ENCODE results near the gene DOK6.

DOK6 gene

DNA sequence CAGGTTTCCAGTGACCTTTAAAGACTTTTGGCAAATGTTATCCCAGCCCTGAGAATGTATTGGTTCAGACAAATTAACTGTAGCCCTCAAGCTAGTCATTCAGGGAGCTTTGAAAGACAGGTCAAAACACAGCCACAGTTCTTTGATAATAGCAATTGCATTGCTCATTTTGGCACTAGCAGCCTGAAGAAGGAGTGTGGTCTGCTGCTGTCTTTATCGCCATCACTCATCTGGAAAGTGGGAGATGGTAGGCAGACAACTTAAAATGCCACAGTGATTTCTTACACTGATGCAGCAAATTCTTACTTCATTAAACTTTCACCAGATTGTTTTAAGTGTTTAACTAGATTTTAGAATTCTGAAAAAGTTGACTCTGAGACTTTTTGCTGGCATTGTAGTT, 47.2 kb downstream of the DOK6 start:
- POLR2A ChIA-PET = no interaction called here
- DNase-seq (ENCODE audit: low read depth, low spot score) = no peak
- TF ChIP-seq, protein P1, sequence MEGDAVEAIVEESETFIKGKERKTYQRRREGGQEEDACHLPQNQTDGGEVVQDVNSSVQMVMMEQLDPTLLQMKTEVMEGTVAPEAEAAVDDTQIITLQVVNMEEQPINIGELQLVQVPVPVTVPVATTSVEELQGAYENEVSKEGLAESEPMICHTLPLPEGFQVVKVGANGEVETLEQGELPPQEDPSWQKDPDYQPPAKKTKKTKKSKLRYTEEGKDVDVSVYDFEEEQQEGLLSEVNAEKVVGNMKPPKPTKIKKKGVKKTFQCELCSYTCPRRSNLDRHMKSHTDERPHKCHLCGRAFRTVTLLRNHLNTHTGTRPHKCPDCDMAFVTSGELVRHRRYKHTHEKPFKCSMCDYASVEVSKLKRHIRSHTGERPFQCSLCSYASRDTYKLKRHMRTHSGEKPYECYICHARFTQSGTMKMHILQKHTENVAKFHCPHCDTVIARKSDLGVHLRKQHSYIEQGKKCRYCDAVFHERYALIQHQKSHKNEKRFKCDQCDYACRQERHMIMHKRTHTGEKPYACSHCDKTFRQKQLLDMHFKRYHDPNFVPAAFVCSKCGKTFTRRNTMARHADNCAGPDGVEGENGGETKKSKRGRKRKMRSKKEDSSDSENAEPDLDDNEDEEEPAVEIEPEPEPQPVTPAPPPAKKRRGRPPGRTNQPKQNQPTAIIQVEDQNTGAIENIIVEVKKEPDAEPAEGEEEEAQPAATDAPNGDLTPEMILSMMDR (IDR thresholded peaks at IDR 0.05; ENCODE audit: insufficient read depth, low read length, missing control alignments) = no peak
- H3K4me3 ChIP-seq (ENCODE audit: low read depth, low read length) = no peak overlapping the region
- CTCF ChIA-PET = no interaction called here

DNA sequence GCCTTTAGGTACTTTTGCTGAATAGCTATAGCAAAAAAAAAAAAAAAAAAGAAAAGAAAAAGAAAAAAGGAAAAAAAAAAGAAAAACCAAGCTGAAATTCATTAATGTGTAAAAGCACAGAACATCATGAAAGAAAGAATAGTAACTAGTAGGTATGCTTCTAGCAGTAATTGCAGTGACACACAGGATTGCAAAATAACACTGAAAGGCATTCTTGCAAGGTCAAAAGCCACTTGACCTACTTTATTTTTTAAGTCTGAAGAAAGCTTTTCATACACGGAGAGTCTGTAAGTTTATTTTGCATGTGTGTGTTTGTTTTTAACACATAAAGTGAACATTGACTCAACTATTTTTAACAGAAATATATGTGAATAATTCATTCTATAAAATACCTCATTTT, 54.4 kb downstream of the DOK6 start:
- ChIA-PET POLR2A (no interaction called here), CTCF (no interaction called here)
- TF ChIP-seq, protein P1 (IDR thresholded peaks at IDR 0.05; ENCODE audit: insufficient read depth, low read length, missing control alignments) = no peak
- no peak overlapping the region for H3K4me3 ChIP-seq (ENCODE audit: low read depth, low read length)
- DNase-seq (ENCODE audit: low read depth, low spot score) = no peak

DNA sequence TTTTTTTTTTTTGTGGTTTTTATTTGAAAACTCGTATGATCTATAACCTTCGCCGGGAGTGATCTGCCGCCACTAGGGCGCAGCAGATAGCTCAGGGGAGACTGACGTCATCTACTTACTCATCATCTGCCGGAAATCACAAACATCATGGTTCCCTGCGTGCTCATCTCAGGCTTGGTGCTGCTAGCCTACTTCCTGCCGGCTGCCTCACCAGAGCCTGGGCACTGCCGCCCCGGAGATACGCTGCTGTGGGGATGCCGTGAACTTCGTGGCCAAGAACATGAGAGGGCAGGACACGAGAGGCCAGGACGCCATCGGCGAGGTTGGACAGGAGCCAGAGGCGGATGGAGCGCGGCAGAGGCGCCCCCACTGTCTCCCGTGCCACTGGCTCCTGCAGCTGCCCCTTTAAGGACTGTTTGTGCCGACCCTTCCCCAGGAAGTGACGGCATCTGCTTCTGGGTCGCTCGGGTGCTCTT, 68.8 kb downstream of the DOK6 start:
- no peak for DNase-seq (ENCODE audit: low read depth, low spot score)

DNA sequence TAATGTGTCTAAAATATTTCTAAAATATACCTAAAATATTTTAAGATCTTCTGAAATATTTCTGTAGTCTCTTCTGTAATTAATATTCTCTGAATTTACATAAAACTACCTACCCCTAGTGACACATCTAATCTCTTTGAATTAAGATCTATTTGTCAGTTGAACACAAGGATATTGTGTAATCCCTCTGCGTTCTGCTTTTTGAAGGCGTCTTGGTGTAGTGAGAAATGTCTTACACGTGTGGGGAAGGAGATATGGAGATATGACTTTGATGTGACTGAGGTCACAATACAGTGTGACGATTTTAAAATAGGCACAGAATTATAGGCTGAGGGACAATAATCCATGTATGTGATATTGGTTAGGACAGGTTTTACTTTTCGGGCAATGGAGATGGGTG, 79.8 kb downstream of the DOK6 start:
- POLR2A ChIA-PET = no interaction called here

More for the DNA sequence above, 68.8 kb downstream of the DOK6 start:
- no peak overlapping the region for H3K4me3 ChIP-seq (ENCODE audit: low read depth, low read length)
- ChIA-PET CTCF (no interaction called here), POLR2A (no interaction called here)
- TF ChIP-seq, protein P1 (IDR thresholded peaks at IDR 0.05; ENCODE audit: insufficient read depth, low read length, missing control alignments) = no peak

DNA sequence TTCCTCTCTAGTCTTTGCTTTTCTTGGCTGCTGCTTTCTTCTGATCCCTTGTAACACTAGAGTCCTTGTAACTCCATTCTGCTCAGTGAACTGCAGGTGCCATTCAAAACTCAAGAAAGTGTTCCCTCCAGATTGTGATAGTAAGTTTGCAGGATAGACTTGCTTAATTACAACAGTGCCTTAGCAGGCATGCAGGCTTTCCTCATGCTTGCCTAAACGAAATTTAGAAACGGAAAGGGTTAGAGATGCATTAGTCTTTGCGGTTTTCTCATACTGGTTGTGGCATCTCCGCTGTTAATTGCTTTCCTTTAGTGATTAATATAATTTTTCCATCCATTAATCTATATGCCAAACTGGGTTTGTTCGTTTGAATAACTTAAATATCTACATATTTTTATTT, 82.9 kb downstream of the DOK6 start:
- CTCF ChIA-PET = no interaction called here
- POLR2A ChIA-PET = no interaction called here
- TF ChIP-seq, protein P1 (IDR thresholded peaks at IDR 0.05; ENCODE audit: insufficient read depth, low read length, missing control alignments) = no peak
- DNase-seq (ENCODE audit: low read depth, low spot score) = no peak
- H3K4me3 ChIP-seq (ENCODE audit: low read depth, low read length) = no peak overlapping the region

More for the DNA sequence above, 79.8 kb downstream of the DOK6 start:
- no peak for DNase-seq (ENCODE audit: low read depth, low spot score)
- CTCF ChIA-PET = no interaction called here
- TF ChIP-seq, protein P1 (IDR thresholded peaks at IDR 0.05; ENCODE audit: insufficient read depth, low read length, missing control alignments) = no peak
- no peak overlapping the region for H3K4me3 ChIP-seq (ENCODE audit: low read depth, low read length)

DNA sequence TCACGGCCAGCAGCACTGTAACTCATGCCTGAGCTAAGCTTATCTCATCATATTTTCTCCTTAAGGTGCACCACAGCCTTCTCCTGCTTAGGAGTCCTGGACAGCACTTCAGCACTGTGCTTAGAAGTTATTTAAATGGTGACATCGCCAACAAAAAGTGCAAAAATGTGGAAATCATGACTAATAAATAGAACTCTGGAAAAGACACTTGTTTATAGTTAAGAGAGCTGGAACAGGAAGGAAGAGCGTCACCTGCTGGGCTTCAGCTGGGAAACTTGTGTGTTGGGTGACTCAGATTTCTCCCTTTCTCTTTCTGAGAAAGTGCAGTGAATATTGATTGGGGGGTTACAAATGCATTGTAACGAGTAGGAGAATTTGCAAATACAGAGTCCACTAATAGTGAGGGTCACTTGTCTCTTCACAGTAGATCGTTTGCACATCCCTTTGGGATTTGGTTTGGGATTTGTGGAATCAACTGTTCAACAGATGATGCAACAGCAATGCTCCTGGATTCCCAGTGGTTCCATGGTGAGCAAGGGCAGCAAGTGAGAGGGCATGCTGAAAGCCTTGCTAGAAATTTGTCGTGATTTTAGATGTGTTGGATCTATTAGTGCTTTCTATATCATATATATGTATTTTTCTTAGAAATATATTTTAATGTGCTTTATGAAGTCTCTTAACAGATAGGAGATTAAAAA, 84.2 kb downstream of the DOK6 start:
- ChIA-PET CTCF (no interaction called here), POLR2A (no interaction called here)
- H3K4me3 ChIP-seq (ENCODE audit: low read depth, low read length) = no peak overlapping the region
- no peak for DNase-seq (ENCODE audit: low read depth, low spot score)
- TF ChIP-seq, protein P1 (IDR thresholded peaks at IDR 0.05; ENCODE audit: insufficient read depth, low read length, missing control alignments) = no peak

Data from AG04449 (cell line).